DMS 273 (cell line): Measurements from ENCODE around the gene NPVF.

ENCODE experiments used
- DNase-seq: peaks from one replicate; lab custom pipeline; 2025; ENCODE audit not compliant: unreplicated experiment; lab: John Stamatoyannopoulos, UW

Gene NPVF

DNA sequence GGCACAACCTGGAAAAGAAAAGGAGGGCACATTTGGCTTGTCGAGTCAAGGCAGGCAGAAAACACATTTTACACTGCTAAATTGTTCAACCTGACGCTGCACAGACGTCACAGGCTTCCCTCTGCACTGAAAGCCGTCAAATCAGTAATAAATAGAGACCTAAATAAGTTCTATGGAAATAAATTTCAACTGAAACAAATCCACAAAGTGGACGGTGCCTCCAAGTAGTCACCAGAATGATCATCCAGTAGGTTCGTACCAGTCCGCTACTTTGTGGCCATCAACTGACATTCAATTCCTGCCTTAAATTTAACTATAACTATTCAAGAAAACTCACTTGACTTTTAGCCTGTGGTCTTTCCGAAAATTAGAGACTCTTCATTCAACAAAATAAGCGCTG is 49.0 kb downstream of the NPVF start:
- no peak for DNase-seq
